ENCODE data around the gene ASPSCR1. TPM values are rescaled to one million over a fixed set of nuclear protein-coding genes. Genes with fewer than 3 reads are reported as not detected.

ASPSCR1 gene
- total and polyA plus RNA-seq, 2 of the 13 experiments (the other 11 are each of a cell fraction or from before 2014, with no cell fraction given) = 274 to 314 TPM

- TF ChIP-seq AFF4 (CRISPR knock-in tag; IDR thresholded peaks at IDR 0.05) (peak; percentile 47), ELF3 (CRISPR knock-in tag; IDR thresholded peaks at IDR 0.05) (no peak; the same call in 1 of the 2 replicates), ZKSCAN8 (CRISPR knock-in tag; IDR thresholded peaks at IDR 0.05; ENCODE audit: borderline replicate concordance) (0 out of 2 replicates have a peak, but pooled peaks have one; percentile 10), RERE (CRISPR knock-in tag; IDR thresholded peaks at IDR 0.05; ENCODE audit: low read depth) (peak; percentile 52; the same call in 1 of the 2 replicates), SOX5 (CRISPR knock-in tag; IDR thresholded peaks at IDR 0.05; ENCODE audit: borderline replicate concordance) (peak; percentile 79; the same call in 1 of the 2 replicates), RCOR2 (CRISPR knock-in tag; IDR thresholded peaks at IDR 0.05) (no peak)
These were observed 38.0 kb downstream of the ASPSCR1 start (continued) for GRCh38 chr17:82015311-82015971.
